Cardiac fibroblast (primary cell): ENCODE measurements around the gene KPNA2.
"Not testable (repeated sequence)": the region's sequence is repeated elsewhere in the genome, so short reads cannot be mapped to it uniquely, and the experiment has no call there.

Source experiments
- DNase-seq, 2 donors: peaks; one replicate each; pipeline versions ENCODE4 v3.0.0 to v3.0.0-alpha.2; 2010; ENCODE audit warnings: low read depth in 2 of 2
- H3K4me3 ChIP-seq, 2 donors: replicated peaks in 1 of 2; 1 replicate in 1 of 2; 2 replicates in 1 of 2; pipeline ENCODE4 v1.5.1; 2011; ENCODE audit warnings: low read depth in 2 of 2, low read length in 2 of 2, mild to moderate bottlenecking in 2 of 2, moderate library complexity in 1 of 2
- CTCF ChIP-seq: IDR thresholded peaks from one replicate; pipeline ENCODE4 v1.5.1; 2011; ENCODE audit warnings: low read depth, mild to moderate bottlenecking, low read length, inconsistent platforms

The KPNA2 gene

GRCh38 chr17:68047153-68047846, 11.8 kb downstream of the KPNA2 start:
- no peak overlapping the region for H3K4me3 ChIP-seq
- TF ChIP-seq CTCF: no peak
- no peak for DNase-seq

- DNase-seq: peak in 1 of 2 donors; percentile 10
- not testable (repeated sequence) for H3K4me3 ChIP-seq
Observed at GRCh38 chr17:68047890-68048542, 12.5 kb downstream of the KPNA2 start.

GRCh38 chr17:68048996-68049395, 13.5 kb downstream of the KPNA2 start:
- no peak overlapping the region for H3K4me3 ChIP-seq
- peak in 1 of 2 donors; percentile 18 for DNase-seq
- TF ChIP-seq CTCF: no peak

GRCh38 chr17:68049812-68050437, 14.4 kb downstream of the KPNA2 start:
- DNase-seq, H3K4me3 ChIP-seq: not testable (repeated sequence)

- H3K4me3 ChIP-seq, DNase-seq: not testable (repeated sequence)
Observed at GRCh38 chr17:68051321-68052312, 16.1 kb downstream of the KPNA2 start.

- DNase-seq: peak in 1 of 2 donors; percentile 28
- TF ChIP-seq CTCF: no peak
- no peak overlapping the region for H3K4me3 ChIP-seq
Observed at GRCh38 chr17:68052810-68053209, 17.3 kb downstream of the KPNA2 start.

GRCh38 chr17:68053231-68054013, 17.9 kb downstream of the KPNA2 start:
- peak; percentile 87 to 90 for DNase-seq
- TF ChIP-seq CTCF: no peak
- H3K4me3 ChIP-seq: no peak overlapping the region
